Breast epithelium (tissue), 4 donors: ENCODE results near the gene RASGRF2. TPM values are rescaled to one million over a fixed set of nuclear protein-coding genes. Genes with fewer than 3 reads are reported as not detected.

Source experiments
- DNase-seq, 2 donors: peaks; one replicate each; pipeline ENCODE4 v3.0.0-alpha.2; 2019; ENCODE audit warnings: low spot score in 2 of 2
- H3K27ac ChIP-seq, 2 donors: fragments of 200-600 bp; sonication (generic) in 1 of 2; one replicate each; pipeline ENCODE4 v1.5.1; 2016 to 2019; ENCODE audit warnings: mild to moderate bottlenecking in 1 of 2
- H3K27me3 ChIP-seq, 2 donors: fragments of 200-600 bp; sonication (generic) in 1 of 2; one replicate each; pipeline versions ENCODE4 v1.5.1 to v1.6.0; 2017 to 2019; ENCODE audit warnings: control low read depth in 1 of 2, mild to moderate bottlenecking in 1 of 2
- H3K36me3 ChIP-seq: fragments of 200-600 bp; one replicate; pipeline ENCODE4 v1.5.1; 2019
- H3K4me1 ChIP-seq, 2 donors: fragments of 200-600 bp; sonication (generic); one replicate each; pipeline ENCODE4 v1.5.1; 2016 to 2019; ENCODE audit warnings: control low read depth in 1 of 2
- H3K4me3 ChIP-seq, 3 donors: fragments of 200-600 bp; sonication (generic); 1 replicate in 2 of 3; 2 replicates in 1 of 3; pipeline ENCODE4 v1.5.1; 2016 to 2019; ENCODE audit warnings: mild to moderate bottlenecking in 3 of 3, moderate library complexity in 2 of 3
- H3K9me3 ChIP-seq, 2 donors: fragments of 200-600 bp; sonication (generic) in 1 of 2; one replicate each; pipeline ENCODE4 v1.5.1; 2016 to 2019; ENCODE audit warnings: control low read depth in 1 of 2
- CTCF ChIP-seq, 3 donors: fragments of 450-650 bp; IDR thresholded peaks; one replicate each; pipeline ENCODE4 v1.5.1; 2016 to 2017; ENCODE audit warnings: antibody characterized with exemption in 3 of 3, mild to moderate bottlenecking in 3 of 3, moderate library complexity in 3 of 3
- POLR2A ChIP-seq: fragments of 450-650 bp; IDR thresholded peaks from one replicate; pipeline ENCODE4 v1.6.1; 2016; ENCODE audit warnings: antibody characterized with exemption, mild to moderate bottlenecking, moderate library complexity
- POLR2AphosphoS5 ChIP-seq, 3 donors: sonication (generic); formaldehyde crosslinking; IDR thresholded peaks; one replicate each; pipeline ENCODE4 v1.6.1; 2017; ENCODE audit warnings: antibody characterized with exemption in 3 of 3
- intact Hi-C: fragments of 100-400 bp; cut with DNase I; formaldehyde crosslinking; loops from one replicate; pipeline ENCODE4 v1.15.1; 2023; ENCODE audit warnings: low total_unique reads
- total RNA-seq, 3 donors: library from RNA; depleted of rRNA; stranded (reverse); fragments of >200 nt; gene quantifications; one replicate each; pipeline ENCODE4 v1.1.0, GENCODE V29; 2016

Gene RASGRF2
- total RNA-seq, 3 donors from 2014 or later = 6.1 to 15.7 (median 11.1) TPM

GRCh38 chr5:81207009-81207408 lies 246.8 kb downstream of the RASGRF2 start:
- H3K27ac ChIP-seq = no peak overlapping the region
- no peaks in the 10 kb centered on the region for H3K27me3 ChIP-seq
- H3K4me1 ChIP-seq = no peaks in the 10 kb centered on the region
- no peaks in the 10 kb centered on the region for H3K9me3 ChIP-seq
- H3K4me3 ChIP-seq = no peak overlapping the region
- no peaks in the 10 kb centered on the region for H3K36me3 ChIP-seq
- TF ChIP-seq POLR2AphosphoS5 (IDR thresholded peaks at IDR 0.05) (no peak), CTCF (IDR thresholded peaks at IDR 0.05) (no peak), POLR2A (no peak)
- intact Hi-C loops = loop anchor here (10.0 kb wide), 1 partner anchor 1018 kb away; no protein-coding TSS in a partner anchor
- DNase-seq = no peak

- Histone ChIP-seq H3K27ac (no peak overlapping the region), H3K4me3 (no peak overlapping the region), H3K9me3 (no peaks in the 10 kb centered on the region), H3K4me1 (no peaks in the 10 kb centered on the region), H3K36me3 (no peaks in the 10 kb centered on the region), H3K27me3 (no peaks in the 10 kb centered on the region)
- intact Hi-C loops = loop anchor here (10.0 kb wide), 1 partner anchor 1016 kb away; no protein-coding TSS in a partner anchor
- TF ChIP-seq POLR2AphosphoS5 (IDR thresholded peaks at IDR 0.05) (no peak), POLR2A (no peak), CTCF (IDR thresholded peaks at IDR 0.05) (no peak)
- no peak for DNase-seq
Measured at GRCh38 chr5:81208904-81209303, 248.7 kb downstream of the RASGRF2 start.

GRCh38 chr5:81209386-81209785 lies 249.2 kb downstream of the RASGRF2 start:
- no peak for TF ChIP-seq POLR2AphosphoS5 (IDR thresholded peaks at IDR 0.05)
- TF ChIP-seq POLR2A = no peak
- no peak for TF ChIP-seq CTCF (IDR thresholded peaks at IDR 0.05)
- Histone ChIP-seq H3K4me3 (no peak overlapping the region), H3K27me3 (no peaks in the 10 kb centered on the region), H3K4me1 (no peaks in the 10 kb centered on the region), H3K27ac (no peak overlapping the region), H3K9me3 (no peaks in the 10 kb centered on the region), H3K36me3 (no peaks in the 10 kb centered on the region)
- intact Hi-C loops = loop anchor here (10.0 kb wide), 1 partner anchor 1015 kb away; no protein-coding TSS in a partner anchor
- no peak for DNase-seq

- no peak for DNase-seq
- Histone ChIP-seq H3K27ac (no peak overlapping the region), H3K36me3 (no peaks in the 10 kb centered on the region), H3K4me3 (no peak overlapping the region), H3K27me3 (no peaks in the 10 kb centered on the region), H3K4me1 (no peaks in the 10 kb centered on the region), H3K9me3 (no peaks in the 10 kb centered on the region)
- TF ChIP-seq POLR2AphosphoS5 (IDR thresholded peaks at IDR 0.05) (no peak), CTCF (IDR thresholded peaks at IDR 0.05) (no peak), POLR2A (no peak)
- intact Hi-C loops = loop anchor here (10.0 kb wide), 1 partner anchor 1015 kb away; no protein-coding TSS in a partner anchor
Measured at GRCh38 chr5:81209869-81210493, 249.8 kb downstream of the RASGRF2 start.

GRCh38 chr5:81212211-81212751 lies 252.1 kb downstream of the RASGRF2 start:
- H3K4me1 ChIP-seq = no peaks in the 10 kb centered on the region
- no peak for TF ChIP-seq POLR2A
- TF ChIP-seq POLR2AphosphoS5 (IDR thresholded peaks at IDR 0.05) = no peak
- TF ChIP-seq CTCF (IDR thresholded peaks at IDR 0.05) = no peak
- H3K4me3 ChIP-seq = no peak overlapping the region
- H3K9me3 ChIP-seq = no peaks in the 10 kb centered on the region
- no peak for DNase-seq
- H3K36me3 ChIP-seq = no peaks in the 10 kb centered on the region
- no peak overlapping the region for H3K27ac ChIP-seq
- H3K27me3 ChIP-seq = no peaks in the 10 kb centered on the region
- intact Hi-C loops = no loop called here
